Sigmoid colon (tissue), 3 donors: ENCODE measurements around the gene PWP2.
"Not testable (repeated sequence)": the region's sequence is repeated elsewhere in the genome, so short reads cannot be mapped to it uniquely, and the experiment has no call there.

Experiments
- POLR2A ChIP-seq, 2 donors: fragments of 450-650 bp; IDR thresholded peaks; one replicate each; pipeline ENCODE4 v1.6.1; 2016; ENCODE audit warnings: antibody characterized with exemption in 2 of 2, mild to moderate bottlenecking in 2 of 2, moderate library complexity in 2 of 2
- TF ChIP-seq, protein P1 (sequence below), 4 experiments: fragments of 450-650 bp in 3 of 4; fragments of 200-600 bp in 1 of 4; IDR thresholded peaks; one replicate each; pipeline ENCODE4 v1.5.1; 2016 to 2019; ENCODE audit warnings: antibody characterized with exemption in 4 of 4, mild to moderate bottlenecking in 3 of 4, moderate library complexity in 2 of 4

DNA sequence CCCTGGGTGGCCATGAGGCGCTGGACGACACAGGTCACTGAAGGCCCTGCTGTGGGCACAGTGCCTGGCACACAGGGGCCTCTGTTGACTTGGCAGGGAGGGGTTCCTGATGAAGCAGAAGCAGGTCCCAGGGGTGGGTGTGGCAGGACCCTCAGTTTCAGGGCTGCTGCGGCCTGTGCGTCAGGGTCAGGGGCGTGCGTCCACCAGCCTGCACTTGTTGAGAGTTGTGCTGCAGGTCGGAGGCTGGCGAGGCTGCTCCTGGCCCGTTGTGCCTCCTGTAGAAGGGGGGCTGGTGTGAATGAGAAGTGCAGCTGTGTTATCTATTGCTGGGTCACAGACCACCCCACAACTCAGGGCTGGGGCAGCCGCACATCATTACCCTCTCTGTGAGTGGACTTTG is 35.3 kb downstream of the PWP2 start:
- TF ChIP-seq, protein P1, sequence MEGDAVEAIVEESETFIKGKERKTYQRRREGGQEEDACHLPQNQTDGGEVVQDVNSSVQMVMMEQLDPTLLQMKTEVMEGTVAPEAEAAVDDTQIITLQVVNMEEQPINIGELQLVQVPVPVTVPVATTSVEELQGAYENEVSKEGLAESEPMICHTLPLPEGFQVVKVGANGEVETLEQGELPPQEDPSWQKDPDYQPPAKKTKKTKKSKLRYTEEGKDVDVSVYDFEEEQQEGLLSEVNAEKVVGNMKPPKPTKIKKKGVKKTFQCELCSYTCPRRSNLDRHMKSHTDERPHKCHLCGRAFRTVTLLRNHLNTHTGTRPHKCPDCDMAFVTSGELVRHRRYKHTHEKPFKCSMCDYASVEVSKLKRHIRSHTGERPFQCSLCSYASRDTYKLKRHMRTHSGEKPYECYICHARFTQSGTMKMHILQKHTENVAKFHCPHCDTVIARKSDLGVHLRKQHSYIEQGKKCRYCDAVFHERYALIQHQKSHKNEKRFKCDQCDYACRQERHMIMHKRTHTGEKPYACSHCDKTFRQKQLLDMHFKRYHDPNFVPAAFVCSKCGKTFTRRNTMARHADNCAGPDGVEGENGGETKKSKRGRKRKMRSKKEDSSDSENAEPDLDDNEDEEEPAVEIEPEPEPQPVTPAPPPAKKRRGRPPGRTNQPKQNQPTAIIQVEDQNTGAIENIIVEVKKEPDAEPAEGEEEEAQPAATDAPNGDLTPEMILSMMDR (IDR thresholded peaks at IDR 0.05), result not testable (repeated sequence)
- TF ChIP-seq POLR2A (IDR thresholded peaks at IDR 0.05), result not testable (repeated sequence)
